GM12878 (cell line): ENCODE data around the gene DNMT1. TPM values are rescaled to one million over a fixed set of nuclear protein-coding genes. Genes with fewer than 3 reads are reported as not detected.

Experiments used
- ATAC-seq: fragments of 200-7000 bp; cut with Tn5 transposase; 3 replicates; pipeline ENCODE4 v1.9.1; 2020; ENCODE audit warnings: mild to moderate bottlenecking, moderate library complexity
- BruUV-seq: library from RNA; stranded (reverse); fragments of 400-500 nt; replicated peaks from 2 replicates; lab custom pipeline; 2021; lab: Mats Ljungman, UMichigan
- CTCF ChIA-PET: fragments of 300-600 bp; sonication (Branson Sonifier 250); formaldehyde crosslinking; extraction: SDS; loops from one replicate; lab custom pipeline; 2021; ENCODE audit warnings: inconsistent platforms; lab: Yijun Ruan, JAX
- POLR2A ChIA-PET: fragments of 350-600 bp; formaldehyde crosslinking; extraction: SDS; loops from one replicate; lab custom pipeline; 2021; ENCODE audit warnings: inconsistent platforms; lab: Charles Lee
- RAD21 ChIA-PET: fragments of 300-600 bp; sonication (Branson Sonifier 250); formaldehyde crosslinking; loops from one replicate; lab custom pipeline; 2023; ENCODE audit warnings: antibody characterized with exemption; ENCODE audit not compliant: unreplicated experiment; lab: Charles Lee
- SMC1A ChIA-PET: fragments of 300-600 bp; sonication (Branson Sonifier 250); formaldehyde crosslinking; loops from one replicate; lab custom pipeline; 2023; ENCODE audit not compliant: unreplicated experiment, uncharacterized antibody; lab: Charles Lee
- DNase-seq: peaks from one replicate; pipeline ENCODE4 v3.0.0-alpha.2; 2011; ENCODE audit warnings: low read depth, low spot score
- FAIRE-seq: peaks from 3 replicates; lab custom pipeline; 2011; peaks lifted over from hg19 to GRCh38; lab: Jason Lieb, UNC
- H2AFZ ChIP-seq: 2 replicates; pipeline ENCODE4 v1.6.0; 2011; ENCODE audit warnings: low read depth, low read length, control low read depth; ENCODE audit not compliant: control insufficient read depth
- H3K27ac ChIP-seq: 2 replicates; pipeline ENCODE4 v1.5.1; 2011; ENCODE audit warnings: control low read depth; ENCODE audit not compliant: control insufficient read depth, insufficient read depth
- H3K27me3 ChIP-seq, 2 experiments: replicated peaks in 1 of 2; 2 replicates each; pipeline versions ENCODE4 v1.6.0 to v1.6.1; 2011; ENCODE audit warnings: low read length in 1 of 2; ENCODE audit not compliant: control insufficient read depth in 2 of 2, insufficient read depth in 2 of 2
- H3K36me3 ChIP-seq, 2 experiments: 2 replicates each; pipeline ENCODE4 v1.5.1; 2011; ENCODE audit warnings: low read length in 1 of 2; ENCODE audit not compliant: control insufficient read depth in 2 of 2, insufficient read depth in 2 of 2
- H3K4me1 ChIP-seq: 2 replicates; pipeline ENCODE4 v1.6.1; 2011; ENCODE audit warnings: mild to moderate bottlenecking, low read length, moderate library complexity, mixed read lengths; ENCODE audit not compliant: control insufficient read depth, insufficient read depth
- H3K4me2 ChIP-seq: 2 replicates; pipeline ENCODE4 v1.6.0; 2011; ENCODE audit warnings: control low read depth; ENCODE audit not compliant: control insufficient read depth, insufficient read depth
- H3K4me3 ChIP-seq: fragments of 200-600 bp; sonication (generic); 2 replicates; pipeline ENCODE4 v1.5.1; 2016
- H3K79me2 ChIP-seq: 2 replicates; pipeline ENCODE4 v1.6.0; 2011; ENCODE audit warnings: low read length; ENCODE audit not compliant: control insufficient read depth, insufficient read depth
- H3K9ac ChIP-seq: 2 replicates; pipeline ENCODE4 v1.8.0; 2011; ENCODE audit warnings: low read length, control low read depth, mixed read lengths; ENCODE audit not compliant: control insufficient read depth, insufficient read depth
- H3K9me3 ChIP-seq: replicated peaks from 3 replicates; pipeline ENCODE4 v1.5.1; 2011; ENCODE audit warnings: mild to moderate bottlenecking, low read length; ENCODE audit not compliant: control insufficient read depth, insufficient read depth
- H4K20me1 ChIP-seq: 2 replicates; pipeline ENCODE4 v1.6.0; 2011; ENCODE audit not compliant: control insufficient read depth, insufficient read depth
- IKZF2 ChIP-seq, 2 experiments: fragments of 450-650 bp; IDR thresholded peaks; 2 replicates each; pipeline ENCODE4 v1.6.1; 2017; ENCODE audit warnings: mild to moderate bottlenecking in 2 of 2, moderate library complexity in 2 of 2
- POLR2AphosphoS2 ChIP-seq: IDR thresholded peaks from 2 replicates; pipeline ENCODE4 v1.6.1; 2011; ENCODE audit warnings: low read depth, mild to moderate bottlenecking, low read length, improper control_type of control experiment, moderate library complexity
- WGBS: methylation state at CpG from one replicate; pipeline ENCODE4 v1.1.6; 2016; ENCODE audit warnings: low lambda C conversion rate; ENCODE audit not compliant: insufficient replicate concordance, insufficient coverage; ENCODE audit errors: missing lambda C conversion rate; 5-methylcytosine and 5-hydroxymethylcytosine counted together
- in situ Hi-C: fragments of 300-500 bp; cut with MboI; formaldehyde crosslinking; loops from 9 replicates; pipeline ENCODE4 v1.14.3; 2018; ENCODE audit warnings: mixed read lengths
- intact Hi-C: fragments of 100-400 bp; cut with micrococcal nuclease; formaldehyde crosslinking; loops from one replicate; pipeline ENCODE4 v1.14.2; 2022; ENCODE audit not compliant: unreplicated experiment
- polyA plus RNA-seq, 11 experiments: library from polyadenylated mRNA; depleted of rRNA in 4 of 11; unstranded in 6 of 11; stranded (reverse) in 5 of 11; fragments of >200 nt; fragmentation: Nextera tagmentation in 4 of 11; fragmentation: Illumina TruSeq in 1 of 11; extraction: Ambion mirVana in 4 of 11; extraction: Trizol in 1 of 11; gene quantifications; 1 replicate in 1 of 11; 2 replicates in 10 of 11; pipeline versions ENCODE4 v1.2.1 to v1.2.3, GENCODE V29; 2011 to 2016; ENCODE audit warnings: inconsistent platforms in 2 of 11, missing spikeins in 2 of 11, low read depth in 1 of 11
- total RNA-seq, 4 experiments: library from RNA; depleted of rRNA in 3 of 4; stranded (reverse); fragments of >200 nt in 3 of 4; fragmentation: Illumina TruSeq in 1 of 4; extraction: Trizol in 1 of 4; gene quantifications; 2 replicates each; pipeline versions ENCODE4 v1.2.1 to v1.2.3, GENCODE V29; 2013 to 2021
- TF ChIP-seq, protein P1 (sequence below): fragments of 450-650 bp; IDR thresholded peaks from 2 replicates; pipeline ENCODE4 v1.6.1; 2017; ENCODE audit warnings: borderline replicate concordance
- TF ChIP-seq, protein P2 (sequence below): IDR thresholded peaks from 2 replicates; pipeline ENCODE4 v1.6.1; 2011; ENCODE audit warnings: borderline replicate concordance, low read depth, mild to moderate bottlenecking, moderate library complexity, mixed read lengths, low read length; ENCODE audit not compliant: insufficient read depth; ENCODE audit errors: extremely low read length
- TF ChIP-seq, protein P3 (sequence below), 3 experiments: IDR thresholded peaks in 2 of 3; conservative IDR thresholded peaks in 1 of 3; 2 replicates each; pipeline ENCODE4 v1.5.1; 2011; ENCODE audit warnings: low read depth in 3 of 3, low read length in 3 of 3, mild to moderate bottlenecking in 3 of 3, control low read depth in 2 of 3, moderate library complexity in 2 of 3, inconsistent platforms in 1 of 3, mixed read lengths in 1 of 3; ENCODE audit not compliant: control insufficient read depth in 2 of 3, insufficient read depth in 1 of 3; ENCODE audit errors: extremely low read depth in 1 of 3

DNMT1 gene
- total and polyA plus RNA-seq, 10 of the 15 experiments (the other 5 are each of a cell fraction or from before 2014, with no cell fraction given) = 70.0 to 290 (median 133) TPM

DNA sequence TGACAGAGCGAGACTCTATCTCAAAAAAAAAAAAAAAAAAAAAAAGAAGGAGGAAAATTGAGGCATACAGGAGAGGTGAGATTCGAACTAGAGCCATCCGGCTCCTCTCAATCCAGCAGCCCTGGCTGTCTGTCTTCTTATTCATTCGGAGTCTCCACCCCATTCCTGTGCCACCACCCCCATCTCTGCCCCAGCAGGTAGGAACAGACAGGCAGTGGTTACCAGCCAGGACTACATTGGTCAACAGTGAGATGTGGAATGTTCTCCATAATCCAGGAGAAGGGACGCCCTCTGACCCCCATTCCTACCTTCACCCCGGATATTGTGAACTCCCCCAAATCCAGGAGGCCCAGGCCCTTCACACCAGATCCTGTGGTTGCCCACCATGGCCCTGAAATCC is 42.9 kb upstream of the DNMT1 start:
- TF ChIP-seq, protein P1, sequence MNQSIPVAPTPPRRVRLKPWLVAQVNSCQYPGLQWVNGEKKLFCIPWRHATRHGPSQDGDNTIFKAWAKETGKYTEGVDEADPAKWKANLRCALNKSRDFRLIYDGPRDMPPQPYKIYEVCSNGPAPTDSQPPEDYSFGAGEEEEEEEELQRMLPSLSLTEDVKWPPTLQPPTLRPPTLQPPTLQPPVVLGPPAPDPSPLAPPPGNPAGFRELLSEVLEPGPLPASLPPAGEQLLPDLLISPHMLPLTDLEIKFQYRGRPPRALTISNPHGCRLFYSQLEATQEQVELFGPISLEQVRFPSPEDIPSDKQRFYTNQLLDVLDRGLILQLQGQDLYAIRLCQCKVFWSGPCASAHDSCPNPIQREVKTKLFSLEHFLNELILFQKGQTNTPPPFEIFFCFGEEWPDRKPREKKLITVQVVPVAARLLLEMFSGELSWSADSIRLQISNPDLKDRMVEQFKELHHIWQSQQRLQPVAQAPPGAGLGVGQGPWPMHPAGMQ = no peak
- TF ChIP-seq IKZF2 (IDR thresholded peaks at IDR 0.05) (peak in 1 of 2 experiments; percentile 7; a peak in 1 of 4 replicates), POLR2AphosphoS2 (no peak)
- TF ChIP-seq, protein P2, sequence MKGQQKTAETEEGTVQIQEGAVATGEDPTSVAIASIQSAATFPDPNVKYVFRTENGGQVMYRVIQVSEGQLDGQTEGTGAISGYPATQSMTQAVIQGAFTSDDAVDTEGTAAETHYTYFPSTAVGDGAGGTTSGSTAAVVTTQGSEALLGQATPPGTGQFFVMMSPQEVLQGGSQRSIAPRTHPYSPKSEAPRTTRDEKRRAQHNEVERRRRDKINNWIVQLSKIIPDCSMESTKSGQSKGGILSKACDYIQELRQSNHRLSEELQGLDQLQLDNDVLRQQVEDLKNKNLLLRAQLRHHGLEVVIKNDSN = no peak
- TF ChIP-seq, protein P3, sequence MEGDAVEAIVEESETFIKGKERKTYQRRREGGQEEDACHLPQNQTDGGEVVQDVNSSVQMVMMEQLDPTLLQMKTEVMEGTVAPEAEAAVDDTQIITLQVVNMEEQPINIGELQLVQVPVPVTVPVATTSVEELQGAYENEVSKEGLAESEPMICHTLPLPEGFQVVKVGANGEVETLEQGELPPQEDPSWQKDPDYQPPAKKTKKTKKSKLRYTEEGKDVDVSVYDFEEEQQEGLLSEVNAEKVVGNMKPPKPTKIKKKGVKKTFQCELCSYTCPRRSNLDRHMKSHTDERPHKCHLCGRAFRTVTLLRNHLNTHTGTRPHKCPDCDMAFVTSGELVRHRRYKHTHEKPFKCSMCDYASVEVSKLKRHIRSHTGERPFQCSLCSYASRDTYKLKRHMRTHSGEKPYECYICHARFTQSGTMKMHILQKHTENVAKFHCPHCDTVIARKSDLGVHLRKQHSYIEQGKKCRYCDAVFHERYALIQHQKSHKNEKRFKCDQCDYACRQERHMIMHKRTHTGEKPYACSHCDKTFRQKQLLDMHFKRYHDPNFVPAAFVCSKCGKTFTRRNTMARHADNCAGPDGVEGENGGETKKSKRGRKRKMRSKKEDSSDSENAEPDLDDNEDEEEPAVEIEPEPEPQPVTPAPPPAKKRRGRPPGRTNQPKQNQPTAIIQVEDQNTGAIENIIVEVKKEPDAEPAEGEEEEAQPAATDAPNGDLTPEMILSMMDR (IDR thresholded peaks at IDR 0.05 in 2 of 3, conservative IDR thresholded peaks at IDR 0.05 in 1 of 3; ENCODE audit: control insufficient read depth in 2 of 3, extremely low read depth in 1 of 3, insufficient read depth in 1 of 3, low read depth in 3 of 3, low read length in 3 of 3) = no peak
- intact Hi-C loops = loop anchor here (2.0 to 5.0 kb wide), 2 partner anchors 40 to 133 kb away; no protein-coding TSS in a partner anchor
- BruUV-seq = TSS peak; percentile 72
- CTCF ChIA-PET = interaction anchor here (1.1 to 4.9 kb wide), 6 partner anchors 9 to 135 kb away, joined by 3 to 41 read pairs (median 6); partner anchors contain the start of genes ANGPTL6, MRPL4 and PPAN
- WGBS = 87% methylated on average over 6 of the region's 6 CpGs
- Histone ChIP-seq H3K4me2 (no peak overlapping the region), H2AFZ (no peak overlapping the region), H4K20me1 (no peaks in the 10 kb centered on the region), H3K27ac (peak overlapping the region; percentile 40; the same call in 1 of the 2 replicates), H3K36me3 (no peaks in the 10 kb centered on the region; a peak in 1 of 4 replicates), H3K9me3 (no peaks in the 10 kb centered on the region), H3K27me3 (no peaks in the 10 kb centered on the region), H3K4me3 (no peak overlapping the region), H3K79me2 (no peaks in the 10 kb centered on the region), H3K9ac (no peak overlapping the region), H3K4me1 (peaks cover 55% of the 10 kb centered on the region)
- FAIRE-seq = no peak
- DNase-seq = no peak
- POLR2A ChIA-PET = interaction anchor here (0.6 to 2.2 kb wide), 7 partner anchors 8 to 175 kb away, joined by 3 to 15 read pairs (median 6); no protein-coding TSS in a partner anchor
- SMC1A ChIA-PET = interaction anchor here (1.1 to 3.5 kb wide), 3 partner anchors 12 to 135 kb away, joined by 8 to 22 read pairs (median 15); partner anchors contain the start of gene ANGPTL6
- ATAC-seq = no peak
- in situ Hi-C loops = loop anchor here (5.0 to 25.0 kb wide), 2 partner anchors 135 to 1100 kb away; partner anchors contain the start of genes ANGPTL6, OR7G3 and ZNF317
- RAD21 ChIA-PET = interaction anchor here (0.7 to 3.3 kb wide), 6 partner anchors 9 to 180 kb away, joined by 4 to 42 read pairs (median 22); partner anchors contain the start of gene ANGPTL6
